HG03565 (cell line): ENCODE results near the gene HK1.
A peak's percentile ranks its signal among the peaks of the same experiment; 100 is the strongest.
"Not testable (repeated sequence)": the region's sequence is repeated elsewhere in the genome, so short reads cannot be mapped to it uniquely, and the experiment has no call there.

Experiments
- ATAC-seq: cut with Tn5 transposase; IDR thresholded peaks from one replicate; pipeline ENCODE4 v1.9.1; 2021; ENCODE audit warnings: mild to moderate bottlenecking, moderate library complexity; ENCODE audit not compliant: unreplicated experiment

The HK1 gene

GRCh38 chr10:69278446-69278963 lies at the start of gene HK1:
Gene HK1 (plus strand): TSS chr10:69278496.
- ATAC-seq = no peak

- ATAC-seq = no peak
Measured at GRCh38 chr10:69229616-69229916, 48.7 kb upstream of the HK1 start.

DNA sequence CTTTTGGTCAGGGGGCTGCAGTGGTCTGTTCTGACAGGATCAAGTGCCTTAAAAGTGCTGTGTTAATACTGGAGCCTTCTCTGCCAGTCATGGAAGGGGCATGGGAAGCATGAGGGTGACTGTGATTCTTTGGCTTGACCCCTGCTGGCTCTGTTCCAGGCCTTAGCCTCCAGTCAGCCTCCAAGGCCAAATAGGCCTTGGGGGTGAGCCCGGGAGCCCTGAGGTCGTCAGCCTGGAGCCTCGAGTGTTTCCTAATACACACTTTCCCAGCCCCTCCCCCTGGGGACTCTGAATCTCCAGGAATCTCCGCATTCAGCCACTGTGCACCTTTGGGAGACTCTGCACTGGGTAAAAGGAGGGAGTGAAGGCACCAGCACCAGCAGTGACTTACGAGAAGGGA lies 48.2 kb upstream of the HK1 start:
- ATAC-seq = no peak

DNA sequence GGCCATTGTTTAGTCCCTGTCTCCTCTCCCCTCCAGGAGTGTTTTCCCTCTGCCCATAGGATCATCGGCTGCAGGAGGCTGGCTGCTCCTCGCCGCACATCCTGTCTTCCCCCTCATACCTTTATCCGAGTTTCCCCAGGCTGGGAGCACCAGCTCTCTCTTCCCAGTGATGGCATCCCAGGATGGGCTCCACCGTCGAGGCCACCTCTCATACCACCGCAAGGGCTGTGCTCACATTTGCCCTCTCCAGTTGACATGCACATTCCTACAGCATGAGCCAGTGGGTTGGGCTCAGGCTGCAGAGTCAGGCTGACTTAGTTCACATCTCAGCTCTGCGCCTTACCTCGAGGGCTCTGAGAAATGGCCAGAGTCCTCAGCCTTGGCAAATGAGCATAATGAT lies 46.0 kb upstream of the HK1 start:
- ATAC-seq = no peak

DNA sequence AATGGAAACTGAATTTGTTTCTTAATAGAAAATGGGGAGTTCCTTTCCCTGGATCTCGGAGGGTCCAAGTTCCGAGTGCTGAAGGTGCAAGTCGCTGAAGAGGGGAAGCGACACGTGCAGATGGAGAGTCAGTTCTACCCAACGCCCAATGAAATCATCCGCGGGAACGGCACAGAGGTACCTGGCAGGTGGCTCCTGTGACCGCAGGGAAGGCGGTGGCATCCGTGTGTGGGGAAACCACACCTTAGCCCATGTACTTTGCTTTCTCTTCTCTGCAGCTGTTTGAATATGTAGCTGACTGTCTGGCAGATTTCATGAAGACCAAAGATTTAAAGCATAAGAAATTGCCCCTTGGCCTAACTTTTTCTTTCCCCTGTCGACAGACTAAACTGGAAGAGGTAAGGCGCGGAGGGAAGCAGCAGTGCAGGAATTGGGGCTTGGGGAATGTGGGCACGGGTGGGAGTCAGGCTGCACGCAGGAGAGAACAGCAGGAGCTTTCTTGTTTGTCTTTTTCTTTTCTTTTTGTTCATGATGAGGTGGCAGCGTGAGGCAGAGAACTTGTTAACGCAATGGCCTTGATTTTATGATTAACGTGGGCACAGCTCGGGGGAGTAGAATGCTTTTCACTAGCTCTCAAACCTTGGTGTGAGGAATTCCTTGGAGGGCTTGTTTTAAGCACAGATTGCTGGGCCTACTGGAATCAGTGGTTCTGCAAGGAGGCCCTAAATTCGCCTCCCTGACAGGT lies 45.4 kb upstream of the HK1 start:
- no peak for ATAC-seq

DNA sequence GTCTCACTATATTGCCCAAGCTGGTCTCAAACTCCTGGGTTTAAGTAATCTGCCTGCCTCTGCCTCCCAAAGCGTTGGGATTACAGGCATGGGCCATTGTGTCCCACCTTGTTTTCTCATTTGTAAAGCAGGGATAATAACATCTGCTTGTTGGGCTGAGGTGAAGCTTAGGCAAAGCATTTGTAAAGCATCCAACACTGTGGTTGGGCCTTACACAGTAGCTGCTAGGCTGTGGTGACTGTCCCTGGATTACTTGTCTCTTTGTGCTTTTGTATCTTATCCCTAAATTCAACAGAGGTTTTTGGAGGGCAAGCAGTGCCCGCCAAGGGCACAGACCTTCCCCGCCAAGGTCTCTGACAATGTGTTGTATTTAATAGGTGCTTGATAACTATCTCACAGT lies 43.8 kb upstream of the HK1 start:
- ATAC-seq = no peak

- peak; percentile 95 for ATAC-seq
Measured at GRCh38 chr10:69237528-69238159, 40.7 kb upstream of the HK1 start.

GRCh38 chr10:69239136-69239535 lies 39.2 kb upstream of the HK1 start:
- ATAC-seq = no peak

DNA sequence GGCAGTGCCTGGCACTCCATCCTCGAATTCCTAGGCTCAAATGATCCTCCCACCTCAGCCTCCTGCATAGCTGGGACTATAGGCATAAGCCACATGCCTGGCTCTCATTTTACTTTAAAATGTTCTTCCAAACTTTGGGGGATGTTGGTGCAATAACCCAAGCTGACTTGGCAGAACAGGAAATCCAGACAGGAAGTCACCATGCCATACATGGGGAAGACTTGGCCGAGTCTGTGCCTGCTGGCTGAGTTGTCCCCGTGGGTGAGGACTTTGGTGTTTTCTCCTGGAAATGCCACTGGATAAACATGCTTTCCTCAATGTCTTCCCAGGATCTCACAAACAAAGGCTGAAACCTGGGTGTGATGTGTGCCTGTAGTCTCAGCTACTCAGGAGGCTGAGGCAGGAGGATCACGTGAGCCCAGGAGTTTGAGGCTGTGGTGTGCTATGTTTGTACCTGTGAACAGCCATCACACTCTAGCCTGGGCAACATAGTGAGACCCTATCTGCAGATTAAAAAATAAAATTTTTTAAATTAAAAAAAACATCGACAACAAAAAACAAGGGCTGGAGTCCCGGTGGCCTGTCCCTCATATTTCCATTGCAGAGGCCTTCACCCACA lies 38.4 kb upstream of the HK1 start:
- ATAC-seq = no peak

- no peak for ATAC-seq
Measured at GRCh38 chr10:69240455-69240854, 37.8 kb upstream of the HK1 start.

- no peak for ATAC-seq
Measured at GRCh38 chr10:69241575-69241974, 36.7 kb upstream of the HK1 start.

DNA sequence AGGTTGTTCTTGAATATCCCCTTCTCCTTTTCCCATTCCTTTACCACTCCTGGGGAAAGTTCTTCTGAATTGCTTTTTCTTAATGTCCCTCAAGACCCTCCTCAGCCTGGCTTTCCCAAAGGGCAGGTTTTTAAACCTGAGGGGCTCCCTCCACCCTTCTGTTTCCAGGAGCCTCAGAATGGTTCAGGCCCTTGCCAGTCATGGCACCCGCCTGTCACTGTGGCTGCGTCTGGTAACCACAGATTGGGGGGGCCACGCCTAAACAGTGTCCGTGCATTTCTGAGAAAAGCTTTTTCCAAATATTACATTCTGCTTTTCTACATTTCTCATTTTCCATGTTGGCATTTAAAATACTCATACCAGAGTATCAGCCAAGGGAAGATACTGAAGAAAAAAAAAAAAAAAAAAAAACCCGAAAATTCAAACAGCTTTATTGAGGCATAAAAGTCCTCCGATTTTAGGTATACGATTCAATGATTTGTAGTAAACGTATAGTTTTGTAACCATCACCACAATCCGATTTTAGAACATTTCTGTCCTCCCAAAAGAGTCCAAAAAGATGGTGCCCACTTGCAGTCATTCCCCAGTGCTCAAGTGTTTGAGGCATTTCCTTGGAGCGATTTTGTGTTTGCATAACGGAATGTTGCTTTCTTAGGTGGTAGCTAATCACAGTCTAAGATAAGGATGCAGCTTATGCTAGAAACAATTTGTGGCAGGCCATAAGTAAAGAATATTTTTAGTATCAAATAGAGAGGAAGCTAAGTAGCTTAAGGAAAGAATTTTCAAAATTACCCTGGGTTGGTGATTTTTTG lies 36.0 kb upstream of the HK1 start:
- ATAC-seq = no peak

GRCh38 chr10:69242852-69243212 lies 35.5 kb upstream of the HK1 start:
- ATAC-seq = no peak

DNA sequence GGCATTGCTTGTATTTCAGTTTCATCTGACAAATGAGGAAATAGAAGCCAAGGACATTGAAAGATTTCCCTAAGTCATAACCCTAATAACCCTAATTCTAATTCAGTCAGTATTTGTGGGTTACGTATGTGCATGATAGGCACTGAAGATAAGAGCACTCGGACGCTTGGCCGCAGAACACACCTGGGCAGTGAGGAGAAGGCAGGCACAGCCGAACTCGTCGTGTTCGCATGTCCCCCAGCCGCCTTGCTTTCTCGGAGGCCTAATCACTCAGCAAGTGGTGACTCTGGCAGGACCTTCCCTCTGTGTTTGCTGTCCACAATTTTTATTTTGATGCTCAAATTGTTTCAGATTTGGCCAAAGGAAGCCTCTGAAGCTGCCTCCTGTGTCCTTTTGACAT lies 34.5 kb upstream of the HK1 start:
- no peak for ATAC-seq

DNA sequence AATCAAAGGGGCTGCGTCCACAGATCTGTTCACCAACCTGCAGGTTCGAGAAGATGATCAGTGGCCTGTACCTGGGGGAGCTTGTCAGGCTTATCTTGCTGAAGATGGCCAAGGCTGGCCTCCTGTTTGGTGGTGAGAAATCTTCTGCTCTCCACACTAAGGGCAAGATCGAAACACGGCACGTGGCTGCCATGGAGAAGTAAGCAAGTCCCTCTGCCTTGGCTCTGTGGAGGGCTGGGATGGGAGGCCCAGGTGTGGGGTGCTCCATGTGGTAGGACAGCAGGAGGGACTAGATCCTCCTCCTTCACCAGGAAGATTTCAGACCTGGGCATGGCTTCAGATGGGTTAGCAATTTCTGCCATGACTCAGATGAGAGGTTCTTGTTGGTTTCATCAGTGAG lies 32.3 kb upstream of the HK1 start:
- no peak for ATAC-seq

GRCh38 chr10:69246581-69247312 lies 31.5 kb upstream of the HK1 start:
- no peak for ATAC-seq

GRCh38 chr10:69247313-69247710 lies 31.0 kb upstream of the HK1 start:
- ATAC-seq = no peak

- ATAC-seq = no peak
Measured at GRCh38 chr10:69248117-69248730, 30.1 kb upstream of the HK1 start.

DNA sequence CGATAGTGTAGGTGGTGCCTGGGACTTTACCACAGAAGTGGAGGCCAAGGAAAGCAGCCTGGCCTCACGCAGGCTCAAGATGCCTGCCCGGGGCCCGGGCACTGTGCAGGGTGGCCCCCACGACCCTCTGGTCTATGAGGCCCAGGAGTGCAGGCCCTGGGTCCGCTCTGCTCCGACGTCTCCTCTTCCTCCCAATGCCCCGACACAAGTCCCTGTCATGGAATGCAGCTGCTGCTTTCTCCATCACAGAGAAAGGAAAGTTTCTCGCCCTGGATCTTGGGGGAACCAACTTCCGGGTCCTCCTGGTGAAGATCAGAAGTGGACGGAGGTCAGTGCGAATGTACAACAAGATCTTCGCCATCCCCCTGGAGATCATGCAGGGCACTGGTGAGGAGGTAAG lies 28.3 kb upstream of the HK1 start:
- no peak for ATAC-seq

- ATAC-seq = not testable (repeated sequence)
Measured at GRCh38 chr10:69251417-69251816, 26.9 kb upstream of the HK1 start.
